HG02870 (cell line): ENCODE measurements around the gene TLE3.
"Not testable (repeated sequence)": the region's sequence is repeated elsewhere in the genome, so short reads cannot be mapped to it uniquely, and the experiment has no call there.

ENCODE experiments used
- ATAC-seq: cut with Tn5 transposase; IDR thresholded peaks from one replicate; pipeline ENCODE4 v1.9.1; 2021; ENCODE audit warnings: mild to moderate bottlenecking, moderate library complexity; ENCODE audit not compliant: unreplicated experiment

The TLE3 gene

DNA sequence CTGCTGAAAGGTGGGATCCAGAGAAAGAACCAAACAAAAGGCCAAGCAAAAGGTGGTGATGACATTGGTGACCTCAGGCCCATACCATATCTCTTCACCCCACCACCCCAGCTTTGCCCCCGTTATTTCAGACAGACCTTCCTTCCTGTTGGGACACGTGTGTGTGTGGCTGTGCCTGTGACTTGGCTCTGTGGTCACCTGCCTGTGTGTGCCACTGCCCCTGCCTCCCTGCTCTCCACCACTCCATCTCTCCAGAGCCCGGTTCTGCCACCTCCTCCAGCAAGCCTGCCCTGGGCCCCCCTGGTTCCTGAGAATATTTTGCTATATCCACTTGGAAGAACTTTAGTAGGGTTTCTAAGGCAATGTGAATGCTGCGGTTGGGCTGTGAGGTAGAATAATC lies 28.6 kb upstream of the TLE3 start:
- ATAC-seq = no peak

GRCh38 chr15:70125605-70126004 lies 27.9 kb upstream of the TLE3 start:
- ATAC-seq = no peak

DNA sequence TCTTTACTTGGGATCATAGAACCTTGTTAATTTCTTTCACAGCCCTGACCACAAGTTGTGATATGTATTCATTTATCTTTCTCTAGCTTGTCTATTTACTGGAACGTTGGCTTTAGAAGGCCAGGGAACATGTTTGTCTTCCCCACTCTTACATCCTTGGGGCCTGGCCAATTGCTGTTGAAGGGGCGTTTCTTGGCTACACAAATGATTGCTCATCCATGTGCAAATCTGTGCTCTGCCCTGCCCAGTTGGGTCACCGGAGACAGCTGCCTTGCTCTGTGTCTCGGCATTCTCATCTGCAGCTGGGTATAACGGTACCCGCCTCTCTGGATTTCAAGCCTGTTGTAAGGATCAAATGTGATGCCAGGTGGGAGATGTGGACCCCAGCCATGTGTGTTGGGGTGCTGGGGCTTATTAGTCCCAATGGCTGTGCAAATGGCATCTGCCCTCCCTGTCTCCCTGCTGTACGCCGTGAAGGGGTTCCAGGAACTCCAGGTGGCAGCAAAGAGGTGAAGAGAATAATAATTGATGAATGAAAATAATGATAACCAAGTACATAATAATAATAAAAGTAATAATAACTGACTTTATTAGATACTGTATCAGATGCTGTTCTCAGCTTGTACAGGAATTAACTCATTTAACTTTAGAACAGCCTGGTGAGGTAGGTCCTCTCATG lies 24.0 kb upstream of the TLE3 start:
- ATAC-seq = no peak

- no peak for ATAC-seq
Measured at GRCh38 chr15:70120958-70121623, 23.4 kb upstream of the TLE3 start.

DNA sequence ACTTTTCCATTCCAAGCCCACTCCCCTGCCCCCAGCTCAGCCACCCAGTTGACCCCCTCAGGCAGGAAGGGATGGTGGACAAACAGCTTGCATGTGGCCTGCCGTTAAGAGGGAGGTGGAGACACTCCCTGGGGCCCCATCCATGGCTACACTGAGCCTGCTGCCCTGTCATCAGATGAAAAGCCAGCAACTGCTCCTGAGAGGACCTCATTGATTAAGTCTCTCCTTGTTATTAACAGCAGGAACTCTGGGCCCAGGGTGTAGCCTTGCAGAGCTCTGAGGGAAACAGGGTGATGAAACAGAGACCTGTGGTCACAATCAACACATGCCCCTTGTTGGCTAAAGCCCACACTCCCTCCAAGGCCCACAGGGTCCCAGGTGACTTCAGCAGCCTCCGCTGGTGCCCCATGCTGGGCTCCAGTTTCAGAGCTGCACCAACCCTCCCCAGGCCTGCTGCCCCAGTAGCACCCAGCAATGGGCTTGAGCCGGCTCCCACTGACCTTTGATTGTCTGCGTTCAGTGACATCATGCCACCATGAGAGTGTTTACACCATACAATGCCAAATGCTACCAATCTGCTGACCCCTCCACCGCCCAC lies 22.3 kb upstream of the TLE3 start:
- ATAC-seq = no peak

DNA sequence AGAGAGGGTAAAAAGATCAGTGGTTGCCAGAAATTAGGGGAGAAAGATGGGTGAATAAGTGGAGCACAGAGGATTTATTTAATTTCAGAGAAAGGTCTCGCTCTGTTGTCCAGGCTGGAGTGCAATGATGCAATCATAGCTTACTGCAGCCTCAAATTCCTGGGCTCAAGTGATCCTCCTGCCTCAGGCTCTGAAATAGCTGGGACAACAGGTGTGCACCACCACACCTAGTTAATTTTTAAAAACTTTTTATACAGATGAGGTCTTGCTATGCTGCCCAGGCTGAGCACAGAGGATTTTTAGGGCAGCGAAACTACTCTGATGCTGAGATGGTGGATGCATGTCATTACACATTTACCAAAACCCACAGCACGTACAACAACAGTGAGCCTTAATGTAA lies 20.9 kb upstream of the TLE3 start:
- no peak for ATAC-seq

GRCh38 chr15:70116317-70116716 lies 18.6 kb upstream of the TLE3 start:
- no peak for ATAC-seq

GRCh38 chr15:70114221-70114620 lies 16.5 kb upstream of the TLE3 start:
- ATAC-seq = no peak

GRCh38 chr15:70113304-70113700 lies 15.6 kb upstream of the TLE3 start:
- ATAC-seq = no peak

DNA sequence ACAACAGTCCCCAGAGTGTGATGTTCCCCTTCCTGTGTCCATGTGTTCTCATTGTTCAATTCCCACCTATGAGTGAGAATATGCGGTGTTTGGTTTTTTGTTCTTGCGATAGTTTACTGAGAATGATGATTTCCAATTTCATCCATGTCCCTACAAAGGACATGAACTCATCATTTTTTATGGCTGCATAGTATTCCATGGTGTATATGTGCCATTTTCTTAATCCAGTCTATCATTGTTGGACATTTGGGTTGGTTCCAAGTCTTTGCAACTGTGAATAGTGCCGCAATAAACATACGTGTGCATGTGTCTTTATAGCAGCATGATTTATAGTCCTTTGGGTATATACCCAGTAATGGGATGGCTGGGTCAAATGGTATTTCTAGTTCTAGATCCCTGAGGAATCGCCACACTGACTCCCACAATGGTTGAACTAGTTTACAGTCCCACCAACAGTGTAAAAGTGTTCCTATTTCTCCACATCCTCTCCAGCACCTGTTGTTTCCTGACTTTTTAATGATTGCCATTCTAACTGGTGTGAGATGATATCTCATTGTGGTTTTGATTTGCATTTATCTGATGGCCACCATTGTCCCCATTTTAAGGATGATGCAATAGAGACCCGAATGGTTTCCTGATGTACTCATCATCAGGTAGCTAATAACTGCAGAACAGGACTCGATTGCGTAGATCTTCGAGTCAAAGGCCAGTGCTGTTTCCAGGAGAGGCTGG lies 15.0 kb upstream of the TLE3 start:
- not testable (repeated sequence) for ATAC-seq

- ATAC-seq = no peak
Measured at GRCh38 chr15:70112074-70112395, 14.3 kb upstream of the TLE3 start.

- ATAC-seq = no peak
Measured at GRCh38 chr15:70111203-70112073, 13.7 kb upstream of the TLE3 start.

GRCh38 chr15:70109978-70110377 lies 12.3 kb upstream of the TLE3 start:
- no peak for ATAC-seq

DNA sequence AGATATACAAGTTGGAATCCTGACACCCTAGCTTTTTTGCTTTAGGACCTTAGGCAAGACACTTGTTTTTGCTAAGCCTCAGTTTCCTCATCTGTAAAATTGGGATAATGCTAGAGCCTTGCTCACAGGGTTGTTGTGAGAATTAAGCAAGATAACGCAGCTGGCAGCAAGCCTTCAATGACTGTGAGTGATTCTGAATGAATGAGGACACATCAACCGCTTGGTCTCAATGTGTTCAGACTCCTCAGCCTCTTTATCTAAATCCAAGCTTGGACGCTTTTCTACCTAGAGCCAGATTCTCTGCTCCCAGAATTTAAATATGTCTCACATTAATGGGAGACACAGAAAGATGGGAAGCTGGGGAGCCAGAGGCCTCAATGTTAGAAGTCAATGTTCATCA lies 11.8 kb upstream of the TLE3 start:
- no peak for ATAC-seq

GRCh38 chr15:70103880-70104626 lies 6.3 kb upstream of the TLE3 start:
- no peak for ATAC-seq

- ATAC-seq = no peak
Measured at GRCh38 chr15:70102827-70103226, 5.1 kb upstream of the TLE3 start.

- no peak for ATAC-seq
Measured at GRCh38 chr15:70101459-70102113, 3.9 kb upstream of the TLE3 start.

GRCh38 chr15:70100474-70101341 lies 3.0 kb upstream of the TLE3 start:
- no peak for ATAC-seq

- ATAC-seq = no peak
Measured at GRCh38 chr15:70099967-70100473, 2.3 kb upstream of the TLE3 start.
